ENCODE measurements around the gene RNF149.

The RNF149 gene

GRCh38 chr2:101241158-101241557 is 67.3 kb downstream of the RNF149 start:
- TF ChIP-seq CTCF (conservative IDR thresholded peaks at IDR 0.05), result no peak
- peak overlapping the region; percentile 96 for H3K27ac ChIP-seq

- TF ChIP-seq CTCF (conservative IDR thresholded peaks at IDR 0.05), result peak; percentile 66
- H3K27ac ChIP-seq, result peak overlapping the region; percentile 96
These were observed 67.8 kb downstream of the RNF149 start for GRCh38 chr2:101240694-101241093.

- H3K27ac ChIP-seq, result peak overlapping the region; percentile 96
These were observed 68.8 kb downstream of the RNF149 start for GRCh38 chr2:101239760-101240118.

- no peak for TF ChIP-seq CTCF (conservative IDR thresholded peaks at IDR 0.05)
- H3K27ac ChIP-seq, result peak overlapping the region; percentile 96
These were observed 69.4 kb downstream of the RNF149 start for GRCh38 chr2:101238930-101239759.

GRCh38 chr2:101237944-101238343 is 70.6 kb downstream of the RNF149 start:
- peak overlapping the region; percentile 96 for H3K27ac ChIP-seq

- peak overlapping the region; percentile 96 for H3K27ac ChIP-seq
These were observed 72.5 kb downstream of the RNF149 start for GRCh38 chr2:101235956-101236355.

- peak overlapping the region; percentile 96 for H3K27ac ChIP-seq
- TF ChIP-seq CTCF (conservative IDR thresholded peaks at IDR 0.05), result no peak
These were observed 74.1 kb downstream of the RNF149 start for GRCh38 chr2:101234169-101234938.

- no peak overlapping the region for H3K27ac ChIP-seq
- no peak for TF ChIP-seq CTCF (conservative IDR thresholded peaks at IDR 0.05)
These were observed 75.7 kb downstream of the RNF149 start for GRCh38 chr2:101232770-101233169.
